ENCODE measurements around the gene MARF1. TPM values are rescaled to one million over a fixed set of nuclear protein-coding genes. Genes with fewer than 3 reads are reported as not detected.
A peak's percentile ranks its signal among the peaks of the same experiment; 100 is the strongest.
"Not testable (repeated sequence)": the region's sequence is repeated elsewhere in the genome, so short reads cannot be mapped to it uniquely, and the experiment has no call there.

The MARF1 gene
- total and polyA plus RNA-seq, 9 of the 15 experiments (the other 6 are each of a cell fraction or from before 2014, with no cell fraction given): 4.7 to 33.2 (median 11.7) TPM

DNA sequence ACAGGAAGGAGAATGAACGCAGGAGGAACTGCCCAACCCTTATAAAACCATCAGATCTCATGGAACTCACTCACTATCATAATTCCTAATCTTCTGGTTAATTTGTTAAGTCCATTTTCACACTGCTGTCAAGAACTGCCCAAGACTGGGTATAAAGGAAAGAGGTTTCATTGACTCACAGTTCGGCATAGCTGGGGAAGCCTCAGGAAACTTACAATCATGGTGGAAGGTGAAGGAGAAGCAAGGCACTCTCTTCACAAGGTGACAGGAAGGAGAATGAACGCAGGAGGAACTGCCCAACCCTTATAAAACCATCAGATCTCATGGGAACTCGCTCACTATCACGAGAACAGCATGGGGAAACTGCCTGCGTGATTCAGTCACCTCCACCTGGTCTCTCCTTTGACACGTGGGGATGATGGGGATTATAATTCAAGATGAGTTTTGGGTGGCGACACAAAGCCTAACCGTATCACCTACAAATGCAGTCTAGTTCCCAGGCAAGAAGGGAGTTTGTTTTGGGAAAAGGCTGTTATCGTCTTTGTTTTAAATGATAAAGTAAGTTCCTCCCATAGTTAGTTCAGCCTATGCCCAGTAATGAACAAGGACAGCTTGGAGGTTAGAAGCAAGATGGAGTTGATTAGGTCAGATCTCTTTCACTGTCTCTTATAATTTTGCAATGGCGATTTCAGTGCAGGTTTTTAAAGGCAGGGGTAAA, 68.9 kb downstream of the MARF1 start (continued):
- TF ChIP-seq, protein P1, sequence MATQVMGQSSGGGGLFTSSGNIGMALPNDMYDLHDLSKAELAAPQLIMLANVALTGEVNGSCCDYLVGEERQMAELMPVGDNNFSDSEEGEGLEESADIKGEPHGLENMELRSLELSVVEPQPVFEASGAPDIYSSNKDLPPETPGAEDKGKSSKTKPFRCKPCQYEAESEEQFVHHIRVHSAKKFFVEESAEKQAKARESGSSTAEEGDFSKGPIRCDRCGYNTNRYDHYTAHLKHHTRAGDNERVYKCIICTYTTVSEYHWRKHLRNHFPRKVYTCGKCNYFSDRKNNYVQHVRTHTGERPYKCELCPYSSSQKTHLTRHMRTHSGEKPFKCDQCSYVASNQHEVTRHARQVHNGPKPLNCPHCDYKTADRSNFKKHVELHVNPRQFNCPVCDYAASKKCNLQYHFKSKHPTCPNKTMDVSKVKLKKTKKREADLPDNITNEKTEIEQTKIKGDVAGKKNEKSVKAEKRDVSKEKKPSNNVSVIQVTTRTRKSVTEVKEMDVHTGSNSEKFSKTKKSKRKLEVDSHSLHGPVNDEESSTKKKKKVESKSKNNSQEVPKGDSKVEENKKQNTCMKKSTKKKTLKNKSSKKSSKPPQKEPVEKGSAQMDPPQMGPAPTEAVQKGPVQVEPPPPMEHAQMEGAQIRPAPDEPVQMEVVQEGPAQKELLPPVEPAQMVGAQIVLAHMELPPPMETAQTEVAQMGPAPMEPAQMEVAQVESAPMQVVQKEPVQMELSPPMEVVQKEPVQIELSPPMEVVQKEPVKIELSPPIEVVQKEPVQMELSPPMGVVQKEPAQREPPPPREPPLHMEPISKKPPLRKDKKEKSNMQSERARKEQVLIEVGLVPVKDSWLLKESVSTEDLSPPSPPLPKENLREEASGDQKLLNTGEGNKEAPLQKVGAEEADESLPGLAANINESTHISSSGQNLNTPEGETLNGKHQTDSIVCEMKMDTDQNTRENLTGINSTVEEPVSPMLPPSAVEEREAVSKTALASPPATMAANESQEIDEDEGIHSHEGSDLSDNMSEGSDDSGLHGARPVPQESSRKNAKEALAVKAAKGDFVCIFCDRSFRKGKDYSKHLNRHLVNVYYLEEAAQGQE (IDR thresholded peaks at IDR 0.05; ENCODE audit: borderline replicate concordance): not testable (repeated sequence)
- TF ChIP-seq, protein P1 (CRISPR knock-in tag; IDR thresholded peaks at IDR 0.05; ENCODE audit: low read depth): peak; percentile 81; the same call in 1 of the 2 replicates
- TF ChIP-seq, protein P2, sequence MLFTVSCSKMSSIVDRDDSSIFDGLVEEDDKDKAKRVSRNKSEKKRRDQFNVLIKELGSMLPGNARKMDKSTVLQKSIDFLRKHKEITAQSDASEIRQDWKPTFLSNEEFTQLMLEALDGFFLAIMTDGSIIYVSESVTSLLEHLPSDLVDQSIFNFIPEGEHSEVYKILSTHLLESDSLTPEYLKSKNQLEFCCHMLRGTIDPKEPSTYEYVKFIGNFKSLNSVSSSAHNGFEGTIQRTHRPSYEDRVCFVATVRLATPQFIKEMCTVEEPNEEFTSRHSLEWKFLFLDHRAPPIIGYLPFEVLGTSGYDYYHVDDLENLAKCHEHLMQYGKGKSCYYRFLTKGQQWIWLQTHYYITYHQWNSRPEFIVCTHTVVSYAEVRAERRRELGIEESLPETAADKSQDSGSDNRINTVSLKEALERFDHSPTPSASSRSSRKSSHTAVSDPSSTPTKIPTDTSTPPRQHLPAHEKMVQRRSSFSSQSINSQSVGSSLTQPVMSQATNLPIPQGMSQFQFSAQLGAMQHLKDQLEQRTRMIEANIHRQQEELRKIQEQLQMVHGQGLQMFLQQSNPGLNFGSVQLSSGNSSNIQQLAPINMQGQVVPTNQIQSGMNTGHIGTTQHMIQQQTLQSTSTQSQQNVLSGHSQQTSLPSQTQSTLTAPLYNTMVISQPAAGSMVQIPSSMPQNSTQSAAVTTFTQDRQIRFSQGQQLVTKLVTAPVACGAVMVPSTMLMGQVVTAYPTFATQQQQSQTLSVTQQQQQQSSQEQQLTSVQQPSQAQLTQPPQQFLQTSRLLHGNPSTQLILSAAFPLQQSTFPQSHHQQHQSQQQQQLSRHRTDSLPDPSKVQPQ (CRISPR knock-in tag; IDR thresholded peaks at IDR 0.05; ENCODE audit: borderline replicate concordance): peak; percentile 55; the same call in 1 of the 2 replicates
- TF ChIP-seq ZNF586 (CRISPR knock-in tag; conservative IDR thresholded peaks at IDR 0.05) (0 out of 2 replicates have a peak, but pooled peaks have one; percentile 28), ZSCAN32 (CRISPR knock-in tag; IDR thresholded peaks at IDR 0.05) (peak; percentile 39; the same call in 1 of the 2 replicates), RHOXF2B (CRISPR knock-in tag; conservative IDR thresholded peaks at IDR 0.05) (0 out of 2 replicates have a peak, but pooled peaks have one; percentile 48), NR2C2 (tag; IDR thresholded peaks at IDR 0.05) (peak; percentile 61; the same call in 1 of the 2 replicates), ZNF699 (CRISPR knock-in tag; IDR thresholded peaks at IDR 0.05; ENCODE audit: insufficient replicate concordance) (peak; percentile 58), NFRKB (IDR thresholded peaks at IDR 0.05; ENCODE audit: low read depth) (peak; percentile 83), KLF10 (CRISPR knock-in tag; IDR thresholded peaks at IDR 0.05) (0 out of 2 replicates have a peak, but pooled peaks have one; percentile 51), ELF2 (CRISPR knock-in tag; IDR thresholded peaks at IDR 0.05) (peak; percentile 85), GTF2E2 (tag; IDR thresholded peaks at IDR 0.05) (peak; percentile 61; the same call in 1 of the 2 replicates)
- TF ChIP-seq NR2C2 (CRISPR knock-in tag; IDR thresholded peaks at IDR 0.05): not testable (repeated sequence)
- TF ChIP-seq, protein P3, sequence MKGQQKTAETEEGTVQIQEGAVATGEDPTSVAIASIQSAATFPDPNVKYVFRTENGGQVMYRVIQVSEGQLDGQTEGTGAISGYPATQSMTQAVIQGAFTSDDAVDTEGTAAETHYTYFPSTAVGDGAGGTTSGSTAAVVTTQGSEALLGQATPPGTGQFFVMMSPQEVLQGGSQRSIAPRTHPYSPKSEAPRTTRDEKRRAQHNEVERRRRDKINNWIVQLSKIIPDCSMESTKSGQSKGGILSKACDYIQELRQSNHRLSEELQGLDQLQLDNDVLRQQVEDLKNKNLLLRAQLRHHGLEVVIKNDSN (CRISPR knock-in tag; IDR thresholded peaks at IDR 0.05): peak; percentile 49; the same call in 1 of the 2 replicates
